ENCODE data around the gene IFITM2. TPM values are rescaled to one million over a fixed set of nuclear protein-coding genes. Genes with fewer than 3 reads are reported as not detected.
A peak's percentile ranks its signal among the peaks of the same experiment; 100 is the strongest.

The IFITM2 gene
- total and polyA plus RNA-seq, 2 of the 13 experiments (the other 11 are each of a cell fraction or from before 2014, with no cell fraction given), result 13.8 to 267 TPM

DNA sequence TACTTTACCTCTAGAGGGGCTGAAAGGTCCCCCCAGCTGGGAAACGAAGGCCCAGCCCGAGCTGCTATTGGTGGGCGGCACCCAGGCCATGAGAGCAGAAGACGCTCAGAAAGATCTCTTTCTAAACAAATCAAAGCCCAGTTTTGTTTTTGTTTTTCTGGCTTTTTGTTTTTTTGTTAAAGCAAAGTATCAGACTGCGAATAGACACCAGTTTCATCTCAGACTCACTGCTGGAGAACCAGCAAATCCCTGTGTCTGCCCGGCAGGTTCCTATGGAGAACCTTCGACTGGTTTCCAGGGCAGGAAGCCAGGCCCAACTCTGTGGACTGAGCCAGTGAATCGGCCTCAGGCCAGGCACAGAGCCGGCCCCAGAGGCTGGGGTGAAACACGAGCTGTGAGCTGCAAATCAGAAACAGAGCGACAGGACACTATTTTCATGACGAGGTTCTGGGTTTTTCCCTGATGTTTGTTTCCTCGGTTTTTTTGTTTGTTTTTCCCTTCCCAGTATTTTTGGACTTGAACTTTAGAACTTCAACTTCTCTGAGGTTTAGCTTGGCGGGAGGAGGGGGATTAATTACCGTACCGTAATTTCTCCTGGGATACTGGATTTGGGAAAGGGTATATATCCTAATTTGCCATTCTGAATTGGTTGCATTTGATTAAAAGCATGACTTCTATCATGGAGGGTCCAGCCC is 45.7 kb downstream of the IFITM2 start (continued):
- TF ChIP-seq, protein P1, sequence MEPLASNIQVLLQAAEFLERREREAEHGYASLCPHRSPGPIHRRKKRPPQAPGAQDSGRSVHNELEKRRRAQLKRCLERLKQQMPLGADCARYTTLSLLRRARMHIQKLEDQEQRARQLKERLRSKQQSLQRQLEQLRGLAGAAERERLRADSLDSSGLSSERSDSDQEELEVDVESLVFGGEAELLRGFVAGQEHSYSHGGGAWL (CRISPR knock-in tag; IDR thresholded peaks at IDR 0.05), result no peak
- TF ChIP-seq ZNF136 (CRISPR knock-in tag; IDR thresholded peaks at IDR 0.05; ENCODE audit: low read depth) (no peak), RELA (CRISPR knock-in tag; IDR thresholded peaks at IDR 0.05) (peak; percentile 79; the same call in 1 of the 2 replicates), IRF2 (CRISPR knock-in tag; IDR thresholded peaks at IDR 0.05) (peak; percentile 72), ZNF17 (CRISPR knock-in tag; IDR thresholded peaks at IDR 0.05) (0 out of 2 replicates have a peak, but pooled peaks have one; percentile 63), ZNF713 (CRISPR knock-in tag; IDR thresholded peaks at IDR 0.05) (no peak), ZNF101 (CRISPR knock-in tag; IDR thresholded peaks at IDR 0.05; ENCODE audit: borderline replicate concordance, low read depth) (no peak), HOXA7 (CRISPR knock-in tag; IDR thresholded peaks at IDR 0.05) (no peak), REXO4 (CRISPR knock-in tag; IDR thresholded peaks at IDR 0.05; ENCODE audit: borderline replicate concordance) (peak; percentile 71; the same call in 1 of the 2 replicates), RFXAP (CRISPR knock-in tag; IDR thresholded peaks at IDR 0.05; ENCODE audit: borderline replicate concordance) (no peak), MATR3 (CRISPR knock-in tag; IDR thresholded peaks at IDR 0.05) (no peak), RXRB (CRISPR knock-in tag; IDR thresholded peaks at IDR 0.05; ENCODE audit: borderline replicate concordance) (peak; percentile 60; the same call in 1 of the 2 replicates), ZNF781 (CRISPR knock-in tag; IDR thresholded peaks at IDR 0.05; ENCODE audit: borderline replicate concordance, not compliant biosample characterization) (peak; percentile 18)
- TF ChIP-seq, protein P2, sequence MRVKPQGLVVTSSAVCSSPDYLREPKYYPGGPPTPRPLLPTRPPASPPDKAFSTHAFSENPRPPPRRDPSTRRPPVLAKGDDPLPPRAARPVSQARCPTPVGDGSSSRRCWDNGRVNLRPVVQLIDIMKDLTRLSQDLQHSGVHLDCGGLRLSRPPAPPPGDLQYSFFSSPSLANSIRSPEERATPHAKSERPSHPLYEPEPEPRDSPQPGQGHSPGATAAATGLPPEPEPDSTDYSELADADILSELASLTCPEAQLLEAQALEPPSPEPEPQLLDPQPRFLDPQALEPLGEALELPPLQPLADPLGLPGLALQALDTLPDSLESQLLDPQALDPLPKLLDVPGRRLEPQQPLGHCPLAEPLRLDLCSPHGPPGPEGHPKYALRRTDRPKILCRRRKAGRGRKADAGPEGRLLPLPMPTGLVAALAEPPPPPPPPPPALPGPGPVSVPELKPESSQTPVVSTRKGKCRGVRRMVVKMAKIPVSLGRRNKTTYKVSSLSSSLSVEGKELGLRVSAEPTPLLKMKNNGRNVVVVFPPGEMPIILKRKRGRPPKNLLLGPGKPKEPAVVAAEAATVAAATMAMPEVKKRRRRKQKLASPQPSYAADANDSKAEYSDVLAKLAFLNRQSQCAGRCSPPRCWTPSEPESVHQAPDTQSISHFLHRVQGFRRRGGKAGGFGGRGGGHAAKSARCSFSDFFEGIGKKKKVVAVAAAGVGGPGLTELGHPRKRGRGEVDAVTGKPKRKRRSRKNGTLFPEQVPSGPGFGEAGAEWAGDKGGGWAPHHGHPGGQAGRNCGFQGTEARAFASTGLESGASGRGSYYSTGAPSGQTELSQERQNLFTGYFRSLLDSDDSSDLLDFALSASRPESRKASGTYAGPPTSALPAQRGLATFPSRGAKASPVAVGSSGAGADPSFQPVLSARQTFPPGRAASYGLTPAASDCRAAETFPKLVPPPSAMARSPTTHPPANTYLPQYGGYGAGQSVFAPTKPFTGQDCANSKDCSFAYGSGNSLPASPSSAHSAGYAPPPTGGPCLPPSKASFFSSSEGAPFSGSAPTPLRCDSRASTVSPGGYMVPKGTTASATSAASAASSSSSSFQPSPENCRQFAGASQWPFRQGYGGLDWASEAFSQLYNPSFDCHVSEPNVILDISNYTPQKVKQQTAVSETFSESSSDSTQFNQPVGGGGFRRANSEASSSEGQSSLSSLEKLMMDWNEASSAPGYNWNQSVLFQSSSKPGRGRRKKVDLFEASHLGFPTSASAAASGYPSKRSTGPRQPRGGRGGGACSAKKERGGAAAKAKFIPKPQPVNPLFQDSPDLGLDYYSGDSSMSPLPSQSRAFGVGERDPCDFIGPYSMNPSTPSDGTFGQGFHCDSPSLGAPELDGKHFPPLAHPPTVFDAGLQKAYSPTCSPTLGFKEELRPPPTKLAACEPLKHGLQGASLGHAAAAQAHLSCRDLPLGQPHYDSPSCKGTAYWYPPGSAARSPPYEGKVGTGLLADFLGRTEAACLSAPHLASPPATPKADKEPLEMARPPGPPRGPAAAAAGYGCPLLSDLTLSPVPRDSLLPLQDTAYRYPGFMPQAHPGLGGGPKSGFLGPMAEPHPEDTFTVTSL (CRISPR knock-in tag; IDR thresholded peaks at IDR 0.05; ENCODE audit: borderline replicate concordance), result peak; percentile 63; the same call in 1 of the 2 replicates
- TF ChIP-seq, protein P3, sequence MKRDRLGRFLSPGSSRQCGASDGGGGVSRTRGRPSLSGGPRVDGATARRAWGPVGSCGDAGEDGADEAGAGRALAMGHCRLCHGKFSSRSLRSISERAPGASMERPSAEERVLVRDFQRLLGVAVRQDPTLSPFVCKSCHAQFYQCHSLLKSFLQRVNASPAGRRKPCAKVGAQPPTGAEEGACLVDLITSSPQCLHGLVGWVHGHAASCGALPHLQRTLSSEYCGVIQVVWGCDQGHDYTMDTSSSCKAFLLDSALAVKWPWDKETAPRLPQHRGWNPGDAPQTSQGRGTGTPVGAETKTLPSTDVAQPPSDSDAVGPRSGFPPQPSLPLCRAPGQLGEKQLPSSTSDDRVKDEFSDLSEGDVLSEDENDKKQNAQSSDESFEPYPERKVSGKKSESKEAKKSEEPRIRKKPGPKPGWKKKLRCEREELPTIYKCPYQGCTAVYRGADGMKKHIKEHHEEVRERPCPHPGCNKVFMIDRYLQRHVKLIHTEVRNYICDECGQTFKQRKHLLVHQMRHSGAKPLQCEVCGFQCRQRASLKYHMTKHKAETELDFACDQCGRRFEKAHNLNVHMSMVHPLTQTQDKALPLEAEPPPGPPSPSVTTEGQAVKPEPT (CRISPR knock-in tag; IDR thresholded peaks at IDR 0.05; ENCODE audit: low read depth), result no peak
- TF ChIP-seq, protein P4, sequence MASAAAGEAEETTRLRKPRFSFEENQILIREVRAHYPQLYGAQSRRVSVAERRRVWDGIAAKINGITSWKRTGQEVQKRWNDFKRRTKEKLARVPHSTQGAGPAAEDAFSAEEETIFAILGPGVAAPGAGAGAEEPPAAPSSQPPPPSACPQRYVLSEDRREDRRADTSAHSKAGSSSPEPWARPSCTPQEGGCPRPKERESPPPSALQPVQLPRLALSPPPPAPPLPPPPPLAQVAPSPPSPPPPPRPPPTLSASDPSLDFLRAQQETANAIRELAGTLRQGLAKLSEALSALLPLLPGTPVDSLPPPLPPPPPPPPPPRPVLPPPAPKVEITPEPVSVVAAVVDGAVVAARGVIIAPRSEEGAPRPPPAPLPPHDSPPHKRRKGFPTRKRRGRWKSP (CRISPR knock-in tag; IDR thresholded peaks at IDR 0.05), result no peak
- TF ChIP-seq, protein P5, sequence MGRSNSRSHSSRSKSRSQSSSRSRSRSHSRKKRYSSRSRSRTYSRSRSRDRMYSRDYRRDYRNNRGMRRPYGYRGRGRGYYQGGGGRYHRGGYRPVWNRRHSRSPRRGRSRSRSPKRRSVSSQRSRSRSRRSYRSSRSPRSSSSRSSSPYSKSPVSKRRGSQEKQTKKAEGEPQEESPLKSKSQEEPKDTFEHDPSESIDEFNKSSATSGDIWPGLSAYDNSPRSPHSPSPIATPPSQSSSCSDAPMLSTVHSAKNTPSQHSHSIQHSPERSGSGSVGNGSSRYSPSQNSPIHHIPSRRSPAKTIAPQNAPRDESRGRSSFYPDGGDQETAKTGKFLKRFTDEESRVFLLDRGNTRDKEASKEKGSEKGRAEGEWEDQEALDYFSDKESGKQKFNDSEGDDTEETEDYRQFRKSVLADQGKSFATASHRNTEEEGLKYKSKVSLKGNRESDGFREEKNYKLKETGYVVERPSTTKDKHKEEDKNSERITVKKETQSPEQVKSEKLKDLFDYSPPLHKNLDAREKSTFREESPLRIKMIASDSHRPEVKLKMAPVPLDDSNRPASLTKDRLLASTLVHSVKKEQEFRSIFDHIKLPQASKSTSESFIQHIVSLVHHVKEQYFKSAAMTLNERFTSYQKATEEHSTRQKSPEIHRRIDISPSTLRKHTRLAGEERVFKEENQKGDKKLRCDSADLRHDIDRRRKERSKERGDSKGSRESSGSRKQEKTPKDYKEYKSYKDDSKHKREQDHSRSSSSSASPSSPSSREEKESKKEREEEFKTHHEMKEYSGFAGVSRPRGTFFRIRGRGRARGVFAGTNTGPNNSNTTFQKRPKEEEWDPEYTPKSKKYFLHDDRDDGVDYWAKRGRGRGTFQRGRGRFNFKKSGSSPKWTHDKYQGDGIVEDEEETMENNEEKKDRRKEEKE (IDR thresholded peaks at IDR 0.05), result no peak

Measured in HepG2 (cell line).